Tibial artery (tissue), 4 donors: ENCODE data around the gene GJA3.

ENCODE experiments used
- DNase-seq, 2 donors: peaks; one replicate each; pipeline ENCODE4 v3.0.0-alpha.2; 2019
- H3K27ac ChIP-seq, 2 donors: fragments of 200-600 bp; sonication (generic) in 1 of 2; 1 replicate in 1 of 2; 2 replicates in 1 of 2; pipeline ENCODE4 v1.5.1; 2018 to 2019; ENCODE audit warnings: mild to moderate bottlenecking in 1 of 2
- H3K27me3 ChIP-seq, 2 donors: fragments of 200-600 bp; sonication (generic) in 1 of 2; one replicate each; pipeline versions ENCODE4 v1.5.1 to v1.6.0; 2016 to 2019
- H3K36me3 ChIP-seq, 3 donors: fragments of 200-600 bp; sonication (generic) in 2 of 3; one replicate each; pipeline ENCODE4 v1.5.1; 2016 to 2019; ENCODE audit warnings: mild to moderate bottlenecking in 2 of 3
- H3K4me1 ChIP-seq, 4 donors: fragments of 200-600 bp; sonication (generic) in 2 of 4; 1 replicate in 3 of 4; 2 replicates in 1 of 4; pipeline ENCODE4 v1.5.1; 2016 to 2019
- H3K4me3 ChIP-seq, 2 donors: fragments of 200-600 bp; sonication (generic) in 1 of 2; 1 replicate in 1 of 2; 2 replicates in 1 of 2; pipeline ENCODE4 v1.5.1; 2018 to 2019; ENCODE audit warnings: mild to moderate bottlenecking in 2 of 2
- H3K9me3 ChIP-seq, 3 donors: fragments of 200-600 bp; sonication (generic) in 1 of 3; one replicate each; pipeline ENCODE4 v1.5.1; 2016 to 2019
- CTCF ChIP-seq, 2 experiments: fragments of 200-600 bp in 1 of 2; fragments of 450-650 bp in 1 of 2; IDR thresholded peaks; one replicate each; pipeline ENCODE4 v1.5.1; 2017 to 2019; ENCODE audit warnings: antibody characterized with exemption in 2 of 2, mild to moderate bottlenecking in 1 of 2, moderate library complexity in 1 of 2
- intact Hi-C: fragments of 100-400 bp; cut with DNase I; formaldehyde crosslinking; loops from one replicate; pipeline ENCODE4 v1.15.0; 2023; ENCODE audit warnings: low total_unique reads

Gene GJA3

GRCh38 chr13:20128459-20128931 lies 32.4 kb downstream of the GJA3 start:
- DNase-seq = no peak
- peak overlapping the region; percentile 54 to 65 for H3K4me3 ChIP-seq
- no peaks in the 10 kb centered on the region for H3K9me3 ChIP-seq
- H3K4me1 ChIP-seq = peaks cover 0 to 36% (median 18%) of the 10 kb centered on the region in 4 donors
- TF ChIP-seq CTCF (IDR thresholded peaks at IDR 0.05) = no peak
- peaks cover 0 to 16% of the 10 kb centered on the region in 2 donors for H3K27me3 ChIP-seq
- peak overlapping the region; percentile 70 to 92 for H3K27ac ChIP-seq
- intact Hi-C loops = loop anchor here (5.0 kb wide), 1 partner anchor 34 kb away; the partner anchor contains the start of gene GJA3
- no peaks in the 10 kb centered on the region for H3K36me3 ChIP-seq

GRCh38 chr13:20127562-20128458 lies 33.0 kb downstream of the GJA3 start:
- Histone ChIP-seq H3K27me3 (peaks cover 0 to 10% of the 10 kb centered on the region in 2 donors), H3K4me1 (peaks cover 0 to 36% (median 18%) of the 10 kb centered on the region in 4 donors), H3K36me3 (no peaks in the 10 kb centered on the region), H3K4me3 (peak overlapping the region; percentile 54 to 65), H3K27ac (peak overlapping the region; percentile 70 to 92), H3K9me3 (no peaks in the 10 kb centered on the region)
- peak in 1 of 2 donors; percentile 84 for DNase-seq
- intact Hi-C loops = loop anchor here (5.0 kb wide), 1 partner anchor 34 kb away; the partner anchor contains the start of gene GJA3
- peak; percentile 22 to 46 for TF ChIP-seq CTCF (IDR thresholded peaks at IDR 0.05)

- Histone ChIP-seq H3K4me1 (peaks cover 0 to 36% (median 18%) of the 10 kb centered on the region in 4 donors), H3K9me3 (no peaks in the 10 kb centered on the region), H3K27ac (peak overlapping the region; percentile 70 to 92), H3K36me3 (no peaks in the 10 kb centered on the region), H3K4me3 (peak overlapping the region; percentile 54 to 65), H3K27me3 (peaks cover 0 to 10% of the 10 kb centered on the region in 2 donors)
- TF ChIP-seq CTCF (IDR thresholded peaks at IDR 0.05) = no peak
- no peak for DNase-seq
- intact Hi-C loops = loop anchor here (5.0 kb wide), 1 partner anchor 35 kb away; the partner anchor contains the start of gene GJA3
These were observed 33.6 kb downstream of the GJA3 start for GRCh38 chr13:20127262-20127561.

- Histone ChIP-seq H3K4me1 (peaks cover 0 to 36% (median 18%) of the 10 kb centered on the region in 4 donors), H3K36me3 (no peaks in the 10 kb centered on the region), H3K9me3 (no peaks in the 10 kb centered on the region), H3K27ac (peak overlapping the region; percentile 25 to 92), H3K4me3 (peak overlapping the region in 1 of 2 donors; percentile 65), H3K27me3 (peaks cover 0 to 10% of the 10 kb centered on the region in 2 donors)
- TF ChIP-seq CTCF (IDR thresholded peaks at IDR 0.05) = no peak
- intact Hi-C loops = loop anchor here (5.0 kb wide), 1 partner anchor 36 kb away; the partner anchor contains the start of gene GJA3
- no peak for DNase-seq
These were observed 34.2 kb downstream of the GJA3 start for GRCh38 chr13:20126541-20127261.

GRCh38 chr13:20125783-20126165 lies 35.1 kb downstream of the GJA3 start:
- intact Hi-C loops = loop anchor here (5.0 kb wide), 1 partner anchor 37 kb away; the partner anchor contains the start of gene GJA3
- peak overlapping the region in 1 of 2 donors; percentile 92 for H3K27ac ChIP-seq

More at GRCh38 chr13:20125783-20126165, 35.1 kb downstream of the GJA3 start:
- TF ChIP-seq CTCF (IDR thresholded peaks at IDR 0.05) = no peak
- no peaks in the 10 kb centered on the region for H3K36me3 ChIP-seq
- H3K27me3 ChIP-seq = peaks cover 0 to 10% of the 10 kb centered on the region in 2 donors
- no peak overlapping the region for H3K4me3 ChIP-seq
- H3K4me1 ChIP-seq = peaks cover 0 to 36% (median 18%) of the 10 kb centered on the region in 4 donors
- no peaks in the 10 kb centered on the region for H3K9me3 ChIP-seq
- no peak for DNase-seq
